ENCODE data around the gene CHST8.

Gene CHST8

DNA sequence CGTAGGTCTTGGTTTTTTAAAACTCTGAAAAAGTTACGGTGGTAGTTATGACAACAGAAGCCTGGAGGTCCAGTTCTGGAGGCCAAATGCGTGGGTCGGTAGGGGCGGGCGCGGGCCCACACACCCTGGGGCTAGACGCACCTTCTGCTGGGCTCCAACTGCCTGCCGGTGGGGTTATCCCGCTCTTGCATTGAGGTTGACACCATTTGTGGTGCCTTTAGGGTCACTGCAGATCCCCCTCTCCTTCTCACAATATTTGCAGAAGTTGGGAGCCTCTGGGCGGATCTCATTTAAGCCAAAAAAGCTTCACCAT is 81.6 kb downstream of the CHST8 start:
- TF ChIP-seq, protein P1, sequence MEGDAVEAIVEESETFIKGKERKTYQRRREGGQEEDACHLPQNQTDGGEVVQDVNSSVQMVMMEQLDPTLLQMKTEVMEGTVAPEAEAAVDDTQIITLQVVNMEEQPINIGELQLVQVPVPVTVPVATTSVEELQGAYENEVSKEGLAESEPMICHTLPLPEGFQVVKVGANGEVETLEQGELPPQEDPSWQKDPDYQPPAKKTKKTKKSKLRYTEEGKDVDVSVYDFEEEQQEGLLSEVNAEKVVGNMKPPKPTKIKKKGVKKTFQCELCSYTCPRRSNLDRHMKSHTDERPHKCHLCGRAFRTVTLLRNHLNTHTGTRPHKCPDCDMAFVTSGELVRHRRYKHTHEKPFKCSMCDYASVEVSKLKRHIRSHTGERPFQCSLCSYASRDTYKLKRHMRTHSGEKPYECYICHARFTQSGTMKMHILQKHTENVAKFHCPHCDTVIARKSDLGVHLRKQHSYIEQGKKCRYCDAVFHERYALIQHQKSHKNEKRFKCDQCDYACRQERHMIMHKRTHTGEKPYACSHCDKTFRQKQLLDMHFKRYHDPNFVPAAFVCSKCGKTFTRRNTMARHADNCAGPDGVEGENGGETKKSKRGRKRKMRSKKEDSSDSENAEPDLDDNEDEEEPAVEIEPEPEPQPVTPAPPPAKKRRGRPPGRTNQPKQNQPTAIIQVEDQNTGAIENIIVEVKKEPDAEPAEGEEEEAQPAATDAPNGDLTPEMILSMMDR (IDR thresholded peaks at IDR 0.05), result no peak

DNA sequence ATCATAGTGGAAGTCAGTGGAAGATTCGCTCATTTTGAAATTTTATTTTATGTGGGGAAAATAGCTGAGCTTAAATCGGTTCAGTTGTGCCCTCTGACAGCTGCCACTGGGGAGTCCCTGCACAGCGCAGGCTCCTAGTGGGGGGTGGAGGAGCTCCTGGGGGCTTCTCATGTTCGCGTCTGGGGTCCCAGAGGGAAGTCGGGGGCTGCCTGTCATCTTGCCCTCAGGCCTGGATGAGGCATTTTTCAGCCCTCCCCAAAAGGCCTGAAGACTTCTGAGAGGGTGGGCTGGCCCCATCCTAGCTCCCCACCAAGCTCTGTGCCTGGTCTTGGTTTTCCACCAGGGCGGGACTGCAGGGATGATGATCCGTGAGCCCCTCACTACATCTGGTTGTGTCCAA is 82.1 kb downstream of the CHST8 start:
- TF ChIP-seq, protein P1 (IDR thresholded peaks at IDR 0.05), result no peak

- TF ChIP-seq, protein P1 (IDR thresholded peaks at IDR 0.05), result no peak
Measured at GRCh38 chr19:33704271-33704670, 82.5 kb downstream of the CHST8 start.

- TF ChIP-seq, protein P1 (IDR thresholded peaks at IDR 0.05), result no peak; the same call in 1 of the 2 replicates
Measured at GRCh38 chr19:33705090-33705847, 83.5 kb downstream of the CHST8 start.

- TF ChIP-seq, protein P1 (IDR thresholded peaks at IDR 0.05), result no peak
Measured at GRCh38 chr19:33705860-33706259, 84.1 kb downstream of the CHST8 start.

- TF ChIP-seq, protein P1 (IDR thresholded peaks at IDR 0.05), result no peak
Measured at GRCh38 chr19:33706631-33707030, 84.9 kb downstream of the CHST8 start.

- TF ChIP-seq, protein P1 (IDR thresholded peaks at IDR 0.05), result no peak
Measured at GRCh38 chr19:33712268-33712667, 90.5 kb downstream of the CHST8 start.

- TF ChIP-seq, protein P1 (IDR thresholded peaks at IDR 0.05), result no peak
Measured at GRCh38 chr19:33713194-33713593, 91.4 kb downstream of the CHST8 start.

Measured in LNCAP (cell line).